ES-I3 (cell line): ENCODE data around the gene FGF6.

Source experiments
- H3K36me3 ChIP-seq: 2 replicates; pipeline ENCODE4 v1.6.1; 2013; ENCODE audit warnings: mild to moderate bottlenecking, low read length, control low read depth, moderate library complexity; ENCODE audit not compliant: insufficient read depth
- H3K4me1 ChIP-seq: 2 replicates; pipeline ENCODE4 v1.6.1; 2013; ENCODE audit warnings: mild to moderate bottlenecking, control low read depth, low read length; ENCODE audit not compliant: insufficient read depth
- H3K9ac ChIP-seq: 2 replicates; pipeline ENCODE4 v1.6.1; 2013; ENCODE audit warnings: low read depth, mild to moderate bottlenecking, low read length, moderate library complexity
- H3K9me3 ChIP-seq: 2 replicates; pipeline ENCODE4 v1.6.1; 2013; ENCODE audit warnings: mild to moderate bottlenecking, low read length, moderate library complexity; ENCODE audit not compliant: control insufficient read depth, insufficient read depth

Gene FGF6

DNA sequence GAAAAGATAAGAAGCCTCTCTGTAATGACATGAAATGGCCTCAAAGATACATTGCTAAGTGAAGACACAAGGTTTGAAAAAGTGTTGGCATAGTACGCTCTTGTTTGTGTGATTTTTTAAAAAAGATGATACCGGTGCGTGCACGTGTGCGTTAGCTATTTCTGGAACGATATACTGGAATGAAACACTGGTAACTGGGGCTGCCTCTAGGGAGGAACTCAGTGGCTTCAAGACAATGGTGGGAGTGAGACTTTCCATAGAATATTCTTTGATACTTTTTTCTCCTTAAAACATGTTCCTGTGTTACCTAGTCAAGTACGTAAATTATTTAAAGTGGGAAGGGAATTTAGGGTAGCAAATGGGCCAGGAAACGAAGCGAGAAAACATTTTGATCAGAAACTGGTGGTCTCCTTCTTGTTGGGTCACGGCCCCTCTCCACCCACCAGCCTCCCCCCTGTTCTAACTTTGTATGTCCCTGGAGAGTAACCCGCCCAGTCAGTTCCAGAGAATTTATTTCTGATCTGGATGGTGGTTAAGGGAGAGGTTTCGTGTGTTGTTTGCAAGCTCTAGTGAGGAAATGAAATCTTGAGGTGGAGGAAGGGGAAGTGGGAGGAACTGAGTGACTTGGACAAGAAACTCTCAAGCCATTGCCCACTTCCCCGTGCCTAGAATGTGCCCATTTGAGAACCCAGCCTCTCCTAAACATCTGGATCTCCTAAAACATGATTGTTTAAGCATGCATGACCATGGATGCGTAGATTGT, 6.6 kb downstream of the FGF6 start:
- Histone ChIP-seq H3K36me3 (no peaks in the 10 kb centered on the region), H3K9ac (no peak overlapping the region), H3K9me3 (no peaks in the 10 kb centered on the region), H3K4me1 (peaks cover 30% of the 10 kb centered on the region)

DNA sequence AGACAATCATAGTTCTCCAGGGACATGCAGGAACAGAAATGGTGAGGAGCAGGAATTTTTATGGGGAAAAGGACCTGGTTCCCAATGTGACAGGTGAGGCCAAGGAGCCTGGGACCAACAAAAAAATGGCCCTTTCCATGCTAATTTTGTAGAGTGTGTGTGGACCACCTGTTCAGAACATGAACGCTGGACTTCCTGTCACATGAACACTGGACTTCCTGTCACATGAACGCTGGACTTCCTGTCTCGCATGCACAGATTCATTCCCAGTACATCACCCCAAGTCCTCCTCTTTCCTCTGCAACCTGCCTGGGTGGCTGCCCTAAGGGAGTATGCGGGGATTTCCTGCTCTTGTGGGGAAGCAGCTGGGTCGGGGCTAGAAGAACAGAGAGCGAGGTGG, 10.1 kb downstream of the FGF6 start:
- Histone ChIP-seq H3K4me1 (peaks cover 18% of the 10 kb centered on the region), H3K9ac (no peak overlapping the region)

DNA sequence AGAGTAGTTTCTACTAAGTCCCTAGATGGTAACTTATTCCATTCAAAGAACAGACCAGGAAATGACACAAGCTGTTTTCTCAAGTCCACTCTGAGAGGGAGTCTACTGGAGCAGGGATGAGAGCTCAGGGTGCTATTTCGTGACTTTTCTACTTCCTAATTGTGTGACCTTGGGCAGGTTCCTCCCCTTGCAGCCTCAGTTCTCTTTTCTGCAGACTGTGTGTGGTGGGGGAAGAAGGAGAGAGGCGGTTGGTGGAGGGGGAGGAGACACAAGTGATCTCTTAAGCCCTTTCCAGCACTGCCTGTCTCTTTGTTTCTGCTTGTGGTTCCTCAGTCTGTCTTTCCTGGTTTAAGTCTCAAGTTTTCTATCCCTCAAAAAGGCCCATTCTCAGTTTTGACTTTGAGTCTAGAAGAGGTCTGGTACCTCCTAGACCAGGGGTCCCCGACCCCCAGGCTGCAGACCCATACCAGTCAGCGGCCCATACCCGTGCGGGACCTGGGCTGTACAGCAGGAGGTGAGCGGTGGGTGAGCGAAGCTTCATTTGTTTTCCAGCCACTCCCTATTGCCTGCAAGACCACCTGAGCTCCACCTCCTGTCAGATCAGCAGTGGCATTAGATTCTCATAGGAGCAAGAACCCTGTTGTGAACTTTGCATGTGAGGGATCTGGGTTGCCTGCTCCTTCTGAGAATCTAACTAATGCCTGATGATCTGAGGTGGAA, 10.7 kb downstream of the FGF6 start:
- H3K9me3 ChIP-seq: no peaks in the 10 kb centered on the region
- no peak overlapping the region for H3K9ac ChIP-seq
- no peaks in the 10 kb centered on the region for H3K36me3 ChIP-seq
- H3K4me1 ChIP-seq: peaks cover 11% of the 10 kb centered on the region

More for the DNA sequence above, 10.1 kb downstream of the FGF6 start:
- Histone ChIP-seq H3K9me3 (no peaks in the 10 kb centered on the region), H3K36me3 (no peaks in the 10 kb centered on the region)

DNA sequence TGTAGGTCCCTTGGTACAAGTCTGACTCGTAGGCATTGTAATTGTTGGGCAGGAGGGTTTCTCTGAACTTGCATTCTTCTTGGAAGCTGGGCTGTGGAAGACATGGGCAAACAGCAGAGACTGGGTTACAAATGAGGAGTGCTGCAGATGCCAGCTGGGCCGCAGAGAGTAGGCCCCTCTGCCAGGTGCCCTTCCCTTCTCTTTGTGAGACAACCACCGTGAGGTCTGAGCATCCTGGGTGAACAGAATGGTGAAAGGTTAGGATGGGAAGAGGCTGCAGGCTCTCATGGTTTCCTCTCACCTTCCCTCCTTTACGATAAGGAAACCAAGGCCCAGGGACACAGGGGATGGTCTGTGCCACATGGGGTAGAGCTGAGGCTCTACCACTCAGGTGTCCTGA, 11.3 kb downstream of the FGF6 start:
- H3K4me1 ChIP-seq: peaks cover 5% of the 10 kb centered on the region; the same call in 1 of the 2 replicates
- H3K9ac ChIP-seq: no peak overlapping the region
- no peaks in the 10 kb centered on the region for H3K9me3 ChIP-seq
- no peaks in the 10 kb centered on the region for H3K36me3 ChIP-seq

DNA sequence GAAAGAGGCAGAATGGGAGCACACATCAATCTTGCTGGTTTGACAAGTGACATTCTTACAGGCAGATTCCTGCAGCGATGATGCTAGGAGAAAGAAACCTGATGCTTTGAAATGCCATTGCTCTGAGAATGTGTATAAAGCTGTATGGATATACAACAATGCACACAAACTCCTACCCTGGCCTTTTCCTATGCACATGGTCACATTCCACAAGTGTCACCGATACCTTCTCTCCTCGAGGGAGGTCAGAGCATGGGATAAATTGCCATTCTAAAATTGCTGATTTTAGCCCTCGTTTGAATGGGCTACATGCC, 11.9 kb downstream of the FGF6 start:
- no peaks in the 10 kb centered on the region for H3K9me3 ChIP-seq
- no peaks in the 10 kb centered on the region for H3K36me3 ChIP-seq
- H3K4me1 ChIP-seq: 0 out of 2 replicates have a peak, but pooled peaks cover 5% of the 10 kb centered on the region
- H3K9ac ChIP-seq: no peak overlapping the region

DNA sequence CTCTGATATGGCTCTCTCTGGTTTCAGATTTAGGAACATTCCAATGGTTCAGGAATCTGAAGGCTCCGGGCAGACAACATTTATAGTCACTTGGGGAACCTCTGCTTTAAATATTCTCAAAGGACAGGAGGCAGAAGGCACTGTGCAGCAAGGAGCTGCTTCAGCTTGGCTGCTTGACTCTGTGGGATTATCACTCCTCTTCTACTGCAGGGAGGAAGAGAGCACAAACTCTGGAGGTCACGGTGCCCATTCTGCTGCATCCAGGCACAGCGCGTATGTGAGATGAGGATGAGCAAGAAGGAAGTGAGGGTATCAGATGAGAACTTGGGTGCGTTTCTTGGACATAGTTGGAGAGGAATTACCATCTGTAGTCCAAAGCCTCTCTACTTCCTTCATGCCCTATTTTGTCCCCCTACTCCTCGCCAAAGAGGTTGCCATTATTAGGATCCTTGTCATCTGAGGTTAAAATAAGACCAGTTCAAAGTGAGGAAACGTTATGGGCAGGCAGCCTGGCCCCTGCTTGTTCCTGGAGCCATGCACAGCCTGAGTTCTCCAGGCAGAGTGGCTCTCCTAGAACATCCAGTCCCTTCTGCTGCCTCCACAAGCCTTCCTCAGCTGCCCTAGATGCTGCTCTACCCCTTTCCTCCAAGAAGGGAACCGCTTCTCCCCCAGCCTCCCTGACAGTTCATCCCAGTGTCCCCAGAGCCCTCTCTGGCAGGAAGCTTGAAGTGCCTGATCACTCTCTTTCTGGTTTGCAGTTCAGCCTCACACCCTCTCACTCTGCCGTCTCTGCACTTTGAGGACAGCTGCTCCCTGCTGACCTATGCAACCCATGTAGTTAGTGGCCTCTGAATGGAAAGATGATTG, 12.5 kb downstream of the FGF6 start:
- Histone ChIP-seq H3K36me3 (no peaks in the 10 kb centered on the region), H3K9me3 (no peaks in the 10 kb centered on the region), H3K9ac (no peak overlapping the region), H3K4me1 (0 out of 2 replicates have a peak, but pooled peaks cover 5% of the 10 kb centered on the region)

DNA sequence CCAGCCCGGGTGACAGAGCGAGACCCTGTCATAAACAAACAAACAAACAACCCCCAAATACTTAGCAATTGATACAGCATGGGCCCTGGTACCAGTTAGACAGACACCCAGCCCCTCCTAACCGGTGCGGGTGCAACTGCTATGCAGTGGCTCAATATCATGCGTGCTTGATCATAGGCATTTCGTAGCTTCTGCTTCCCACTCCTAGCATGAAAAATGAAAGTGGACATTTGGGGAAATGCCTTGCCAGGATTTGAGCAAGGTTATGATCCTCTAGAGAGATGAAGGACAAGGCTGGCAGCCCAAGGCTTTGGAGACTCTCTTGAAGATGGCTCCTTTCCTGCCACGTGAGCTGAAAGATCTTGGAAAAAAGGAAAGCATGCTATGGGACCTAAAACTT, 13.7 kb downstream of the FGF6 start:
- Histone ChIP-seq H3K9me3 (no peaks in the 10 kb centered on the region), H3K4me1 (0 out of 2 replicates have a peak, but pooled peaks cover 5% of the 10 kb centered on the region), H3K9ac (no peak overlapping the region), H3K36me3 (no peaks in the 10 kb centered on the region)

DNA sequence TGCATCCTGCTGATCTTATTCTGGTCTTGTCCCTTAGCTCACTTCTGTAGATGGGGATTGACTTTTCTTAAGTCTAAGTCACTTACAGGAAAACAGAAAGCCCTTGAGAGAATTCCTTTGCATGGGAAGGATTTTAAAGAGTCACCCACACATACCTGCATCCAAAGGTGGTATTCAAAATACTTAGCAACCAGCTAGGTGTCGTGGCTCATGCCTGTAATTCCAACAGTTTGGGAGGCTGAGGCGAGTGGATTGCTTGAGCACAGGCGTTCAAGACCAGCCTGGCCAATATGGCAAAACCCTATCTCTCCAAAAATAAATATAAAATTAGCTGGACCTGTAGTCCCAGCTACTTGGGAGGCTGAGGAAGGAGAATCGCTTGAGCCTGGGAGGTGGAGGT, 14.2 kb downstream of the FGF6 start:
- no peak overlapping the region for H3K9ac ChIP-seq
- 0 out of 2 replicates have a peak, but pooled peaks cover 5% of the 10 kb centered on the region for H3K4me1 ChIP-seq
- no peaks in the 10 kb centered on the region for H3K9me3 ChIP-seq
- no peaks in the 10 kb centered on the region for H3K36me3 ChIP-seq

DNA sequence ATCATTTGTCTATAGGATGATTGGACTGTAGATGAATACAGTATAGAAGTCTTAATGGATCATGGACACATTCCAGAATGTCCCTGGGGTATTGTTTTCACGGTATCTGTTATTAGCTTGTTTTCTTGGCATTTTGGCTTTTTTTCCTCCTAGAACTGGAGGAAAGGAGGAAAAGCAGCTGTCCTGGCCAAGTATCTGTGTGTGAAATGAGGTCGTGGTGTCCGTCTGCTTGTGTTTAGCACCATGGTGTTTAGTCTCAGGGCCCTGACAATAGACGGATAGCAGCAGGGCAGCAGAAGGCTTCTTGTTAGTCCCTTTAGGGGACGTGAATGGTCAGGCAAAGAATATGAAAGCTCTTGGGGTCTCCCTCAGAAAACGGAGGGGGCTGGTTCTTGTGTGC, 21.2 kb downstream of the FGF6 start:
- H3K4me1 ChIP-seq: 0 out of 2 replicates have a peak, but pooled peaks cover 3% of the 10 kb centered on the region
- no peak overlapping the region for H3K9ac ChIP-seq
- no peaks in the 10 kb centered on the region for H3K9me3 ChIP-seq
- no peaks in the 10 kb centered on the region for H3K36me3 ChIP-seq

DNA sequence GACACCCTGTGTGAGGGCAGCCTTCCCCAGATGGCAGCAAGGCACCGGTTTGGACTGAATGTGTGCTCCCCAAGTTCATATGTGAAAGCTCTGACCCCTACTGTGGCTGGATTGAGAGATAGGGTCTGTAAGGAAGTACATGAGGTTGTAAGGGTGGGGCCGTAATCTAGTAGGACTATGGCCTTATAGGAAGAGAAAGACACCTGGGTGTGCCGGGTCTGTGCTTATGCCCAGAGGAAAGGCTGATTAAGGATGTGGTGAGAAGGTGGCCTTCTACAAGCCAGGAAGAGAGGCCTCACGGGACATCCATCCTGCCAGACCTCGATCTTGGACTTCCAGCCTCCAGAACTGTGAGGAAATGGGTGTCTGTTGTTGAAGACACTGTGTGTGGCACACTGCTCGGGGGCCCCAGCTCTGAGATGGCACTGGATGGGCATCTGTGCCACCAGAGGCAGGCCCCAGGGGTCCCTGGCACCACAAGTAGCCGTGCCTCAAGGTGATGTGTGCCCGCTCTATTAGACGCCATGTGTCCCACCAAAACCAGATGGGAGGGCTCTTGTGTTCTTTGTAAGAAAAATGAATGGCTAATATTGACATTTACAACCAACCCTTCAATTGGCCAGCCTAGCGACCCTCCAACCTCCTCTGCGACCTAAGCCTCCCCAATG, 22.0 kb downstream of the FGF6 start:
- H3K9ac ChIP-seq: no peak overlapping the region
- H3K9me3 ChIP-seq: no peaks in the 10 kb centered on the region
- no peaks in the 10 kb centered on the region for H3K36me3 ChIP-seq
- 0 out of 2 replicates have a peak, but pooled peaks cover 3% of the 10 kb centered on the region for H3K4me1 ChIP-seq

DNA sequence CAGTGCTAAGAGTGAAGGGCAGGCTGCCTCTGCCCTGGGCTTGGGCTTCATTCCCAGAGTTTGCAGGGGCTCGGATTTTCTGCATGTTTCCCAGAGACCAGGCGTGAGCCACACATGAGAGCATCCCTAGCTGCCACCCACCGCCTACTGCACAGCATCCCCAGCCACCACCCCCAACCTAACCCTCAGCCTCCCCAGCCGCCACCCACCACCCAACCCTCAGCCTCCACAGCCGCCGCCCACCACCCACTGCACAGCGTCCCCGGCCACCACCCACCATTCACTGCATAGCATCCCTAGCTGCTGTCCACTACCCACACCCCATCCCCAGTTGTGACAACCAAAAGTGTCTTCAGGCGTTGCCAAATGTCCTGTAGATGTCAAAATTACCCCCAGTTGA, 22.6 kb downstream of the FGF6 start:
- Histone ChIP-seq H3K9ac (no peak overlapping the region), H3K4me1 (0 out of 2 replicates have a peak, but pooled peaks cover 3% of the 10 kb centered on the region), H3K36me3 (no peaks in the 10 kb centered on the region), H3K9me3 (no peaks in the 10 kb centered on the region)

DNA sequence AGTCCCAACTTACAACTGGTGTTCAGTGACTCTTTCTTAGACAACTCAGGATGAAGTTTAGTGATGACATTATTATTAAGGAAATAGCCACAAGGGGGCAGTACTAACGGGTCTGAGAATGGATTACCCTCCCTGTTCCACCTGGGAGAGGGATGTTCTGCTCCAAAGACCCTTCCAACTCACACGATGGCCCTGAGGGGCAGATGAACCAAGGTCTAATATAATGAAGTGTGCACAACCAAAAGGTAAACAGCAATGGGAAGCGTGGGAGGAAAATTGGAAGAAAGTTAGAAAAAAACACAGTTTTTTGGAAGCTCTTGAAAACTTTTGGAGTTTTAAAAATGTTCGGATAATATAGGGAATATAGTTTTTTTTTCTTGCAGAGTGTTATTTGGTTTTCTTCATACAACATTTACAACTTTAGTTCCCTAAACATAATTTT, 24.0 kb downstream of the FGF6 start:
- H3K4me1 ChIP-seq: peaks cover 7% of the 10 kb centered on the region; the same call in 1 of the 2 replicates
- H3K9ac ChIP-seq: no peak overlapping the region
- no peaks in the 10 kb centered on the region for H3K9me3 ChIP-seq
- no peaks in the 10 kb centered on the region for H3K36me3 ChIP-seq

DNA sequence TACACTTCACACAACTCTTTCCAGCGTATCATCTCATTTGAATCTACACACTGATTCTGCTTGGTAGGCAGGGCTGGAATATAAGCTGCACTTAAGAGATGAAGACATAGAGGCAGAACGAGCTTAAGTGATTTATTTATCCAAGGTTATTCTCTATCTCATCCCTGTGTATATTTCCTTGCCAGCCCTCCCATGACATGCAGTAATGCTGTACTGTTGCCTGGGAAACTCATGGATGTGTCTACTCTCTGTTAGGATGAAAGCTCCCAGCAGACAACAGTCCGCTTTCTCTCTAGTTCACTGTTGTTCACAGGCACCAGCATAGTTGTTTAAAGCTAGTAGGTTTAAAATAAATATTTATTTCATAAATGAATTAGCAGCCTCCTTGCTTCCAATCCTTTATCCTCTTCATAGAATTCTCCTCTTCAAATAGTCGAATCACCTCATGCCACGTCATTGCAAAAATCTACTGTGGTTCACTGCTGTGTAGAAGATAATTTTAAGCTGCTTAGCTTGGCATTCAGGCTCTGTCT, 25.4 kb downstream of the FGF6 start:
- Histone ChIP-seq H3K4me1 (peaks cover 7% of the 10 kb centered on the region; the same call in 1 of the 2 replicates), H3K36me3 (no peaks in the 10 kb centered on the region), H3K9ac (no peak overlapping the region), H3K9me3 (no peaks in the 10 kb centered on the region)

DNA sequence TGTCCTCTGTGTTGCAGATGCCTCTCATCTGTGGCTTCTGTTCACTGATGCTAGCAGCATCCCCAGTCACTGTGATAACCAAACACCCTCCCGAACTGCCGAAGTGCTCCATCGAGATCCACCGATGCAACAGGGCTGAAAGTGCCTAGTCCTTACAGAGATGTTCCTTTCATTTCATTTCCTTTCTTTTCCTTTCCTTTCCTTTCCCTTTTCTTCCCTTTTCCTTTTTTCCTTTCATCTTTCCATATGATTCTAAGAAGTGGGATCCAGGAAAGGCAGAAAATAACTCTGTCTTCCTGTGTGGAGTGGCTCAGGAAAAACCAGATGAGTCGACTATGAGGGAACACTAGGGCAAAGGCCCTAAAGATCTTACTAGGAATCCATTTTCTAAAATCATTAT, 26.7 kb downstream of the FGF6 start:
- no peak overlapping the region for H3K9ac ChIP-seq
- no peaks in the 10 kb centered on the region for H3K9me3 ChIP-seq
- H3K4me1 ChIP-seq: peaks cover 7% of the 10 kb centered on the region; the same call in 1 of the 2 replicates
- H3K36me3 ChIP-seq: no peaks in the 10 kb centered on the region
